SK-N-MC (cell line): ENCODE results near the gene PSMG2.

ENCODE experiments used
- EZH2 ChIP-seq: fragments of 200-600 bp; sonication (generic); IDR thresholded peaks from one replicate; pipeline ENCODE4 v1.6.1; 2017; ENCODE audit warnings: antibody characterized with exemption
- POLR2AphosphoS5 ChIP-seq: IDR thresholded peaks from 2 replicates; pipeline ENCODE4 v1.6.1; 2012; ENCODE audit warnings: mild to moderate bottlenecking, low read depth, low read length, borderline replicate concordance

DNA sequence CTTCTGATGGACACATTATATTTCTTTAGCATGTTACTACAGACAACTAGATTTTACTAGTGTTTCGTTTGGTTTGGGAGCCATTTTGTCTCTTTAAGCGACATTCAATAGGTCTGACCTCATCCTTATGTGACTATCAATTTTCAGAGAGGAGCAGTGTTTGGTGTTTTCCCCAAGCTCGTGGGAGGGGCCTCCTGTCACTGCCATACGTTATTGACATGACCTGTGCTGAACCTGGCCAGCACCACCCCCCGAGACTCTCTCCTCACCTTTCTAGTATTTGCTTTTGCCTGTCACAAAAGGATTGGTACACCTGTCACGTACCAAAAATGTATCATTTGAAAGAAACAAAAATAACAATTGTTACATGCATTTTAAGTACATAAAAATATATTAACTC, 69.3 kb downstream of the PSMG2 start:
- TF ChIP-seq POLR2AphosphoS5 (no peak), EZH2 (no peak)
